Right kidney (tissue), 1 donor: ENCODE data around the gene SDK1.
"Not testable (repeated sequence)": the region's sequence is repeated elsewhere in the genome, so short reads cannot be mapped to it uniquely, and the experiment has no call there.

Experiments used
- DNase-seq: peaks from one replicate; pipeline ENCODE4 v3.0.0-alpha.2; 2016

SDK1 gene

GRCh38 chr7:4288791-4289394 is 987.8 kb downstream of the SDK1 start:
- no peak for DNase-seq

- no peak for DNase-seq
Measured at GRCh38 chr7:4297165-4297917, 996.3 kb downstream of the SDK1 start.

DNA sequence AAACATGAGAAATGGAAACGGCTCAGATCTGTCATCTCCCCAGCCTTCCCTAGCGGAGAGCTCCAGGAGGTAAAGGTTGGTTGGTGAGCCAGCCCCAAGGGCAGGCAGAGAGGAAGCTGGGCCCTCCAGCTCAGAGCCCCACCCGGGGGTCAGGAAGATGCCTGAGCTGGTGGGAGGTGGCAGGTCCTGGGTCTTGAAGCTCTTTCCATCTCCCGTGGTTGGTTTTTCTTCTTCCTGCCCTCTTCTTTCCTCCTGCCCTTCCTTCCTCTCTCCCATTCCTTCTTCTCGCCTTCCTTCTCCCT is 996.8 kb downstream of the SDK1 start:
- no peak for DNase-seq

DNA sequence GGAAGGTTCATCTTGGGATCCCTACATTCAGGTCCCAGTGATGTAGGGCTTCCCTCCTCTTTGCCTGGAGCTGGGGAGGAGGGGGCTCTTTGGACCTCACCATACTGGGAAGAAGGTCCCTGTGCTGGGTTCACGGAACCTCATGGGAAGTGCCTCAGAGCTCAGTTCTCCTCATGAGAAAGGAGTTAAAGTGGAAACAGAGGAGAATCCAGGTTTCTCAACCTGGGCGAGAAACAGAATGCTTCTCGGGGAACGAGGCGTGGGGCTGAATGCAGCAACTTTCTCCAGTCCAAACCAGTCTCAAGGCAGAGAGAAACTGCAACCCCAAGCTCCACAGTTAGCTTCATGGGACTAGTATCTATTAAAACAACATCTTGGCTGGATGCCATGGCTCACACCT is 998.4 kb downstream of the SDK1 start:
- no peak for DNase-seq

DNA sequence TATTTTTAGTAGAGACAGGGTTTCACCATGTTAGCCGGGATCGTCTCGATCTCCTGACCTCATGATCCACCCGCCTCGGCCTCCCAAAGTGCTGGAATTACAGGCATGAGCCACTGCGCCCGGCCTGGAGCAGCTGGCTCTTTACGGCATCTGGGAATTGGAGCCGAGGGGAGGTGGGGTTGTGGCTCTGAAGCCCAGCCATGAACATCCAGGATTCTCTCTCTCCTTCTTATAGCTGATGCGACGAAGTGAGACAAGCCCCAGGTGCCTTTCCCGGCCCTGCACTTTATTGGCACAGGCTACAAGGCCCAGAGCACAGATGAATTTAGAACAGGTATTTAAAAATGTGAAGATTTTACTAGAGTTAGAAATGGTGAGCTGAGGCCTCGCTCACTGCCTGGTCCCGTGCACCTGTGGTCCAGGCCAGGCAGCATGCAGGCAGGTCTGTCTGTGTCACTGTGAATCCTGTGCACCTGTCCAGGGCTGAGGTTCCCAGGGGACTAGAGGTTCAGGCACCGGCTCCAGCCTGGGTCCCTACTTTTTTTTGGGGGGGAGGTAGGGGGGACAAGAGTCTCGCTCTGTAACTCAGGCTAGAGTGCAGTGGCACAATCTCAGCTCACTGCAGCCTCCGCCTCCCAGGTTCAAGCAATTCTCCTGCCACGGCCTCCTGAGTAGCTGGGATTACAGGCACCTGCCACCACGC is 1001.3 kb downstream of the SDK1 start:
- no peak for DNase-seq

GRCh38 chr7:4307316-4308204 is 1006.5 kb downstream of the SDK1 start:
- no peak for DNase-seq

- DNase-seq, result no peak
Measured at GRCh38 chr7:4308205-4308590, 1007.1 kb downstream of the SDK1 start.

DNA sequence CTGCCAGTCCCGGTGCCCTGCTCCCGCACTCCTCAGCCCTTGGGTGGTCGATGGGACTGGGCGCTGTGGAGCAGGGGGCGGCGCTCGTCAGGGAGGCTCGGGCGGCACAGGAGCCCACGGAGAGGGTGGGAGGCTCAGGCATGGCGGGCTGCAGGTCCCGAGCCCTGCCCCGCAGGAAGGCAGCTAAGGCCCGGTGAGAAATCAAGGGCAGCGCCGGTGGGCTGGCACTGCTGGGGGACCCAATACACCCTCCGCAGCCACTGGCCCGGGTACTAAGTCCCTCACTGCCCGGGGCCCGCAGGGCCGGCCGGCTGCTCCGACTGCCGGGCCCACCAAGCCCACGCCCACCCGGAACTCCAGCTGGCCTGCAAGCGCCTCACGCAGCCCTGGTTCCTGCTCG is 1012.9 kb downstream of the SDK1 start:
- not testable (repeated sequence) for DNase-seq

DNA sequence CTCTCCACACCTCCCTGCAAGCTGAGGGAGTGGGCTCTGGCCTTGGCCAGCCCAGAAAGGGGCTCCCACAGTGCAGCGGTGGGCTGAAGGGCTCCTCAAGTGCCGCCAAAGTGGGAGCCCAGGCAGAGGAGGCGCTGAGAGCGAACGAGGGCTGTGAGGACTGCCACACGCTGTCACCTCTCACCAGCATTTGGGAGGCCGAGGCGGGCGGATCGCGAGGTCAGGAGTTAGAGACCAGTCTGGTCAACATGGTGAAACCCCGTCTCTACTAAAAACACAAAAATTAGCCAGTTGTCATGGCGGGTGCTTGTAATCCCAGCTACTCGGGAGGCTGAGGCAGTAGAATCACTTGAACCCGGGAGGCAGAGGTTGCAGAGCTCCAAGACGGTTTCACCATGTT is 1013.3 kb downstream of the SDK1 start:
- DNase-seq, result not testable (repeated sequence)
